CD8-positive, alpha-beta memory T cell (primary cell): ENCODE measurements around the gene INPP5A. TPM values are rescaled to one million over a fixed set of nuclear protein-coding genes. Genes with fewer than 3 reads are reported as not detected.

Experiments
- CTCF ChIA-PET: fragments of 350-600 bp; sonication (Branson Sonifier 250); formaldehyde crosslinking; loops from one replicate; lab custom pipeline; 2021; ENCODE audit warnings: antibody characterized with exemption; lab: Charles Lee
- POLR2A ChIA-PET: fragments of 350-600 bp; sonication (Branson Sonifier 250); formaldehyde crosslinking; loops from one replicate; lab custom pipeline; 2021; ENCODE audit warnings: antibody characterized with exemption; lab: Charles Lee
- DNase-seq, 5 donors: peaks; one replicate each; pipeline versions ENCODE4 v3.0.0 to v3.0.0-alpha.2; 2020 to 2022; ENCODE audit warnings: mixed read lengths in 1 of 5
- H3K27ac ChIP-seq: one replicate; pipeline ENCODE4 v1.7.0; 2013; ENCODE audit warnings: low read depth, mild to moderate bottlenecking, low read length, moderate library complexity
- H3K27me3 ChIP-seq: 2 replicates; pipeline ENCODE4 v1.7.0; 2013; ENCODE audit warnings: low read length, mild to moderate bottlenecking; ENCODE audit not compliant: insufficient read depth, poor library complexity, severe bottlenecking
- H3K36me3 ChIP-seq: 2 replicates; pipeline ENCODE4 v1.7.0; 2013; ENCODE audit warnings: mild to moderate bottlenecking, low read length, moderate library complexity; ENCODE audit not compliant: insufficient read depth
- H3K4me1 ChIP-seq: 2 replicates; pipeline ENCODE4 v1.7.0; 2013; ENCODE audit warnings: mild to moderate bottlenecking, low read length, moderate library complexity; ENCODE audit not compliant: insufficient read depth
- H3K4me3 ChIP-seq: 2 replicates; pipeline ENCODE4 v1.7.0; 2013; ENCODE audit warnings: mild to moderate bottlenecking, low read length
- H3K9me3 ChIP-seq: 2 replicates; pipeline ENCODE4 v1.7.0; 2013; ENCODE audit warnings: mild to moderate bottlenecking, low read length
- H3K27ac Mint-ChIP-seq, 8 donors: one replicate each; pipeline ENCODE4 v1.8.0; 2020 to 2021; ENCODE audit warnings: mixed read lengths in 8 of 8, mild to moderate bottlenecking in 6 of 8, inconsistent platforms in 3 of 8, moderate library complexity in 3 of 8
- H3K27me3 Mint-ChIP-seq, 2 donors: one replicate each; pipeline ENCODE4 v1.8.0; 2020 to 2021; ENCODE audit warnings: mixed read lengths in 2 of 2, mild to moderate bottlenecking in 1 of 2, moderate library complexity in 1 of 2
- H3K36me3 Mint-ChIP-seq, 3 donors: one replicate each; pipeline ENCODE4 v1.8.0; 2020 to 2021; ENCODE audit warnings: mixed read lengths in 3 of 3, inconsistent platforms in 1 of 3, mild to moderate bottlenecking in 1 of 3
- H3K4me1 Mint-ChIP-seq, 3 donors: one replicate each; pipeline ENCODE4 v1.8.0; 2020 to 2021; ENCODE audit warnings: mixed read lengths in 3 of 3, inconsistent platforms in 1 of 3, mild to moderate bottlenecking in 1 of 3
- H3K4me3 Mint-ChIP-seq, 7 donors: one replicate each; pipeline ENCODE4 v1.8.0; 2020 to 2021; ENCODE audit warnings: mixed read lengths in 7 of 7, mild to moderate bottlenecking in 6 of 7, moderate library complexity in 4 of 7, inconsistent platforms in 2 of 7
- H3K9me3 Mint-ChIP-seq, 5 donors: one replicate each; pipeline ENCODE4 v1.8.0; 2020 to 2022; ENCODE audit warnings: mixed read lengths in 5 of 5, mild to moderate bottlenecking in 3 of 5, moderate library complexity in 2 of 5, inconsistent platforms in 1 of 5
- polyA plus RNA-seq: library from polyadenylated mRNA; unstranded; fragments of 300-500 nt; fragmentation: Illumina TruSeq; gene quantifications from one replicate; pipeline ENCODE4 v1.2.3, GENCODE V29; 2021
- total RNA-seq, 2 experiments: library from RNA; stranded (reverse); gene quantifications; one replicate each; pipeline ENCODE4 v1.2.3, GENCODE V29; 2021

The INPP5A gene
- total and polyA plus RNA-seq, 3 experiments from 2014 or later, result 1.1 to 6.1 (median 4.8) TPM

DNA sequence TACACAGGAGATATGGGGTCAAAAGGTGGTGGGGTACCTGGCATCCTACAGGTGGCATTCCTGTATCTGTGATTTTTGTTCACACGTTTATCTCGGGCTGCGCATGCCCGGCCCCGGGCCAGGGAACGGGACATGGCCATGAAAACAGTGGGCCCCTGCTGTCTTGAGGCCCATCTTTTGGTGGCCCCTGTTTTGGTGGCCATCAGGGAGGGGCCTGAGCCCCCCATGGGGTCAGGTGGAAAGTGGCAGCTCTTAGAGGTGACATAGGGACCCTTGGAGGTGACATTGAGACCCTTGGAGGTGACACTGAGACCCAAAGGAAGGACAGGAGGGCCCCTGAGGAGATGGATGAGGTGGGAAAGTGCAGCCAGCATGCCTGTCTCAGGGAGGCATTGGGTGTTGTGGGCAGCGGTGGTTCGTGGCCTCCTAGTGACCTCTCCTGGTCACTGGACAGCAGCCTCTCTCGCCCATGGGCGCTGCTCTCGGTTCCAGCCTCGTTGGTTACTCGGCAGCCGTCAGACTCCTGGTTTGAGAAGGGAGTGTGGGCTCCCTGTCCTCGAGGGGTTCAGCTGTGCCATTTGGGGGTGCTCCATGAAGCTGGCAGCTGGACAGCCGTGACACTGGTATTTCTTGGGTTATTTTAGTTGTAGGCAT lies 39.9 kb downstream of the INPP5A start:
- no peaks in the 10 kb centered on the region for H3K27me3 ChIP-seq
- peak overlapping the region in 2 of 8 donors; percentile 8 to 82 for H3K27ac Mint-ChIP-seq
- no peaks in the 10 kb centered on the region for H3K9me3 ChIP-seq
- peaks cover 21 to 56% (median 28%) of the 10 kb centered on the region in 3 donors for H3K4me1 Mint-ChIP-seq
- no peaks in the 10 kb centered on the region for H3K36me3 ChIP-seq
- DNase-seq, result no peak
- H3K27ac ChIP-seq, result no peak overlapping the region
- H3K4me3 ChIP-seq, result no peak overlapping the region
- ChIA-PET CTCF (interaction anchor here (0.5 kb wide), 1 partner anchor 861 kb away, joined by 3 read pairs; no protein-coding TSS in a partner anchor), POLR2A (no interaction called here)
- no peaks in the 10 kb centered on the region for H3K9me3 Mint-ChIP-seq
- peaks cover 0 to 3% (median 3%) of the 10 kb centered on the region in 3 donors for H3K36me3 Mint-ChIP-seq
- peaks cover 0 to 2% of the 10 kb centered on the region in 2 donors for H3K27me3 Mint-ChIP-seq
- no peak overlapping the region for H3K4me3 Mint-ChIP-seq
- H3K4me1 ChIP-seq, result peaks cover under 1% of the 10 kb centered on the region

DNA sequence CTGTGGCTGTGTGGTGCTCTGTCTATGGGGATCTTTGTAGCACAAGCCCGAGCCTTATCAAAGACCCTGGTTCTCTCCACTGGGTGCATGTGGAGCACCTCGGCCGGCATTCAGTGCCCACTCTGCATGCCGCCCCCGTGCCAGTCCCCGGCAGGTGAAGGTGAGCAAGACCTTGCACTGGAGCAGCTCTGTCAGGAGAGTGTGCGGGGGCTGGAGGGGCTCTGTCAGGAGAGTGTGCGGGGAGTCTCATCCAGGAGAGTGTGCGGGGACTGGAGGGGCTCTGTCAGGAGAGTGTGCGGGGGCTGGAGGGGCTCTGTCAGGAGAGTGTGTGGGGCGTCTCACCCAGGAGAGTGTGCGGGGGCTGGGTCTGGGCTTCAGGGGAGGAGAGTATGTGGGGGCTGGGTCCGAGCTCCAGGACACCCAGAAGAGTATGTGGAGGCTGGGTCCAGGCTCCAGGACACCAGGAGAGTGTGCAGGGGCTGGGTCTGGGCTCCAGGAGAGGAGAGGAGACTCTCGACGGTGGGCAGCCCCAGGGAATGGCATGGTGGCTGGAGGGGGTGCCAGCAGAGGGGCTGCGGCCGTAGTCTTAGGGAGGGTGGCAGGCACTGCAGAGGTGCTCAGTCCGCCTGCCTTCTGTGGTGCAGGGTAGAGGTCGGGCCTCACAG lies 40.8 kb downstream of the INPP5A start:
- H3K36me3 ChIP-seq, result no peaks in the 10 kb centered on the region
- no peaks in the 10 kb centered on the region for H3K27me3 ChIP-seq
- no peaks in the 10 kb centered on the region for H3K9me3 Mint-ChIP-seq
- peaks cover 21 to 64% (median 32%) of the 10 kb centered on the region in 3 donors for H3K4me1 Mint-ChIP-seq
- H3K4me1 ChIP-seq, result no peaks in the 10 kb centered on the region
- H3K4me3 Mint-ChIP-seq, result peak overlapping the region in 1 of 7 donors; percentile 12
- peaks cover 0 to 2% of the 10 kb centered on the region in 2 donors for H3K27me3 Mint-ChIP-seq
- POLR2A ChIA-PET, result no interaction called here
- no peak overlapping the region for H3K27ac ChIP-seq
- H3K36me3 Mint-ChIP-seq, result peaks cover 0 to 3% (median 3%) of the 10 kb centered on the region in 3 donors
- peak overlapping the region in 2 of 8 donors; percentile 12 to 78 for H3K27ac Mint-ChIP-seq
- no peaks in the 10 kb centered on the region for H3K9me3 ChIP-seq
- CTCF ChIA-PET, result no interaction called here
- no peak for DNase-seq
- no peak overlapping the region for H3K4me3 ChIP-seq

DNA sequence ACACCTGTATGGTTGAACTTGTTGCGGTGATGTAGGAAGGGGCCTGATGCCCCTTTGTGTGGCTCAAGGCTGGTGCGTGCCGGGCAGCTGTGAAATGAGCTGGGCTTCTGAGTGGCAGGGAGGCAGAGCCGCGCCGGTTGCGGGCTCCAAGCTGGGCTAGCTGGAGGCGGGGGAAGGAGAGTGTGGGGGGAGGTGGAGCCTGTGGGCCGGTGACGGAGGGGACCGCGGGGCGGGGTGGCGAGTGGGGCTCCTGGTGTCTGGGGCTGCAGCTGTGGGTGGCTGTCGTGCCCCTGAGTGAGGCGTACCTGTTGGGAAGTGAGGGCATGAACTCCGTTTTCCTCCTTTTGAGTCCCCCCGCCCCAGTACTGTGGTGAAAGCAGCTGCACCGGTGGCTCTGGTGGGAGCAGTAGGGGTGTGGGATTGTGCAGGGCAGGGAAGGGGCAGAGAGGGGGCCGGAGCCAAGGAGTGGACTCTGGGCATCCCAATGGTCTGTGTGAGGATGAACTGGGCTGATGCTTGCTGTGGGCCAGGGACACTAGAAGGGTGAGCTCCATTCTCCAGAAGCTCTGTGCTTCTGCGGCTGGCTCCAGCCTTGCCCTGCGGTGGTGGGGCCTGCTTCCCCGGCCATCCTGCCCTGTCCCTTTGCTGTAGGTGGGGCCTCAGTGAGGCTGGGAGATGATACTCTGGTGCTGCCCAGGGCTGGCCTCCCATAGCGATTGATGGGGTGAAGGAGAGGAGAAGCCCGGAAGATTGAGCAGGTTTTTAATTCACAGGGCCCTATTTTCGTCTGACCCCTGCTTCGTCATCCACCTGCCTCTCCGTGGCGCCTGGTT lies 41.7 kb downstream of the INPP5A start:
- Histone ChIP-seq H3K36me3 (no peaks in the 10 kb centered on the region), H3K4me1 (no peaks in the 10 kb centered on the region), H3K27me3 (no peaks in the 10 kb centered on the region), H3K4me3 (no peak overlapping the region), H3K27ac (no peak overlapping the region), H3K9me3 (no peaks in the 10 kb centered on the region)
- Mint-ChIP-seq H3K36me3 (peaks cover 0 to 3% (median 3%) of the 10 kb centered on the region in 3 donors), H3K9me3 (no peaks in the 10 kb centered on the region), H3K27ac (peak overlapping the region in 1 of 8 donors; percentile 78), H3K27me3 (peaks cover 0 to 2% of the 10 kb centered on the region in 2 donors), H3K4me3 (peak overlapping the region in 1 of 7 donors; percentile 12), H3K4me1 (peaks cover 21 to 70% (median 32%) of the 10 kb centered on the region in 3 donors)
- ChIA-PET CTCF (no interaction called here), POLR2A (no interaction called here)
- no peak for DNase-seq

GRCh38 chr10:132580143-132580542 lies 42.6 kb downstream of the INPP5A start:
- H3K4me3 Mint-ChIP-seq, result peak overlapping the region in 1 of 7 donors; percentile 51
- Histone ChIP-seq H3K9me3 (no peaks in the 10 kb centered on the region), H3K27me3 (no peaks in the 10 kb centered on the region), H3K36me3 (no peaks in the 10 kb centered on the region), H3K27ac (no peak overlapping the region), H3K4me1 (no peaks in the 10 kb centered on the region), H3K4me3 (no peak overlapping the region)
- H3K27me3 Mint-ChIP-seq, result peaks cover 0 to 2% of the 10 kb centered on the region in 2 donors
- H3K27ac Mint-ChIP-seq, result peak overlapping the region in 3 of 8 donors; percentile 61 to 74 (median 72)
- no peak for DNase-seq
- POLR2A ChIA-PET, result no interaction called here
- no peaks in the 10 kb centered on the region for H3K9me3 Mint-ChIP-seq
- H3K36me3 Mint-ChIP-seq, result peaks cover 0 to 3% (median 3%) of the 10 kb centered on the region in 3 donors
- peaks cover 20 to 65% (median 31%) of the 10 kb centered on the region in 3 donors for H3K4me1 Mint-ChIP-seq
- CTCF ChIA-PET, result no interaction called here

- Histone ChIP-seq H3K9me3 (no peaks in the 10 kb centered on the region), H3K27ac (no peak overlapping the region), H3K36me3 (no peaks in the 10 kb centered on the region), H3K4me3 (no peak overlapping the region), H3K4me1 (no peaks in the 10 kb centered on the region), H3K27me3 (no peaks in the 10 kb centered on the region)
- Mint-ChIP-seq H3K36me3 (peaks cover 0 to 3% (median 3%) of the 10 kb centered on the region in 3 donors), H3K4me3 (no peak overlapping the region), H3K4me1 (peaks cover 17 to 64% (median 26%) of the 10 kb centered on the region in 3 donors), H3K9me3 (no peaks in the 10 kb centered on the region), H3K27ac (peak overlapping the region in 1 of 8 donors; percentile 53), H3K27me3 (peaks cover 0 to 2% of the 10 kb centered on the region in 2 donors)
- POLR2A ChIA-PET, result no interaction called here
- CTCF ChIA-PET, result no interaction called here
- DNase-seq, result no peak
These were observed 43.0 kb downstream of the INPP5A start for GRCh38 chr10:132580617-132581016.

DNA sequence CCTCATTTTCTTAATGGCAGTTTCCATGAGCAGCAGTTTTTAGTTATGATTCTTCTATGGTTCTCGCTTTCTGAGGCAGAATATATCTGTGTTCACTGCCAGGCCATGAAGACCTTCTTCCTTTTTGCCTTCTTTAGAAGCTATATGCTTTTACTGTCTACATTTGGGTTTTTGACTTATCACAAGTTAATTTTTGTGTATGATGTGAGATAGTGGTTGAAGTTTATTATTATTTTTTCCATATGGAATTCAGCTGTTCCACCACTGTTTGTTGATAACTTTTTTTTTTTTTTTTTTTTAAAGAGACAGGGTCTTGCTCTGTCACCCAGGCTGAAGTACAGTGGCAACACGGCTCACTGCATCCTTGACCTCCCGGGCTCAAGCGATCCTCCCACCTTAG lies 44.5 kb downstream of the INPP5A start:
- Mint-ChIP-seq H3K4me3 (no peak overlapping the region), H3K9me3 (no peaks in the 10 kb centered on the region), H3K27ac (no peak overlapping the region), H3K36me3 (peaks cover 0 to 4% (median 3%) of the 10 kb centered on the region in 3 donors), H3K27me3 (peaks cover 0 to 2% of the 10 kb centered on the region in 2 donors), H3K4me1 (peaks cover 15 to 59% (median 30%) of the 10 kb centered on the region in 3 donors)
- no peaks in the 10 kb centered on the region for H3K36me3 ChIP-seq
- CTCF ChIA-PET, result no interaction called here
- DNase-seq, result no peak
- no peaks in the 10 kb centered on the region for H3K4me1 ChIP-seq
- H3K4me3 ChIP-seq, result no peak overlapping the region
- no peaks in the 10 kb centered on the region for H3K27me3 ChIP-seq
- POLR2A ChIA-PET, result no interaction called here
- H3K9me3 ChIP-seq, result no peaks in the 10 kb centered on the region
- no peak overlapping the region for H3K27ac ChIP-seq

GRCh38 chr10:132582771-132583170 lies 45.2 kb downstream of the INPP5A start:
- Histone ChIP-seq H3K4me3 (no peak overlapping the region), H3K27ac (no peak overlapping the region), H3K9me3 (no peaks in the 10 kb centered on the region), H3K4me1 (no peaks in the 10 kb centered on the region), H3K27me3 (no peaks in the 10 kb centered on the region), H3K36me3 (no peaks in the 10 kb centered on the region)
- H3K27ac Mint-ChIP-seq, result no peak overlapping the region
- ChIA-PET POLR2A (no interaction called here), CTCF (no interaction called here)
- no peaks in the 10 kb centered on the region for H3K9me3 Mint-ChIP-seq
- H3K4me3 Mint-ChIP-seq, result no peak overlapping the region
- DNase-seq, result no peak
- H3K27me3 Mint-ChIP-seq, result no peaks in the 10 kb centered on the region
- H3K4me1 Mint-ChIP-seq, result peaks cover 13 to 59% (median 30%) of the 10 kb centered on the region in 3 donors
- H3K36me3 Mint-ChIP-seq, result peaks cover 0 to 4% (median 3%) of the 10 kb centered on the region in 3 donors
